Liver (tissue), 3 donors: ENCODE results near the gene PLCL1.

Experiments
- ATF3 ChIP-seq: IDR thresholded peaks from 2 replicates; pipeline ENCODE4 v1.6.1; 2016; ENCODE audit warnings: antibody characterized with exemption
- CTCF ChIP-seq: fragments of 150-350 bp; IDR thresholded peaks from 2 replicates; pipeline ENCODE4 v1.5.1; 2017; ENCODE audit warnings: improper control_type of control experiment, low read depth, low read length; ENCODE audit not compliant: missing input control
- EGR1 ChIP-seq, 2 donors: IDR thresholded peaks; 2 replicates each; pipeline ENCODE4 v1.6.1; 2016 to 2018; ENCODE audit warnings: antibody characterized with exemption in 2 of 2, low read depth in 2 of 2
- FOXA1 ChIP-seq: IDR thresholded peaks from 2 replicates; pipeline ENCODE4 v1.6.1; 2016; ENCODE audit warnings: antibody characterized with exemption
- GABPA ChIP-seq, 2 donors: IDR thresholded peaks in 1 of 2; conservative IDR thresholded peaks in 1 of 2; 2 replicates each; pipeline ENCODE4 v1.6.1; 2016; ENCODE audit warnings: antibody characterized with exemption in 2 of 2, mild to moderate bottlenecking in 1 of 2, moderate library complexity in 1 of 2
- JUND ChIP-seq, 2 donors: IDR thresholded peaks; 2 replicates each; pipeline ENCODE4 v1.6.1; 2016; ENCODE audit warnings: antibody characterized with exemption in 2 of 2
- MAX ChIP-seq: IDR thresholded peaks from 2 replicates; pipeline ENCODE4 v1.6.1; 2016; ENCODE audit warnings: antibody characterized with exemption
- RAD21 ChIP-seq, 2 donors: IDR thresholded peaks; 2 replicates each; pipeline ENCODE4 v1.6.1; 2016; ENCODE audit warnings: antibody characterized with exemption in 2 of 2, mild to moderate bottlenecking in 2 of 2
- REST ChIP-seq: IDR thresholded peaks from 2 replicates; pipeline ENCODE4 v1.6.1; 2016; ENCODE audit warnings: antibody characterized with exemption, mild to moderate bottlenecking
- RXRA ChIP-seq, 2 donors: IDR thresholded peaks; 2 replicates each; pipeline ENCODE4 v1.6.1; 2017 to 2018; ENCODE audit warnings: antibody characterized with exemption in 2 of 2, mild to moderate bottlenecking in 1 of 2
- SP1 ChIP-seq: IDR thresholded peaks from 2 replicates; pipeline ENCODE4 v1.6.1; 2018; ENCODE audit warnings: antibody characterized with exemption, mild to moderate bottlenecking
- TAF1 ChIP-seq: conservative IDR thresholded peaks from 2 replicates; pipeline ENCODE4 v1.6.1; 2016; ENCODE audit warnings: antibody characterized with exemption, mild to moderate bottlenecking
- YY1 ChIP-seq: IDR thresholded peaks from 2 replicates; pipeline ENCODE4 v1.6.1; 2016; ENCODE audit warnings: antibody characterized with exemption, mild to moderate bottlenecking
- ZBTB33 ChIP-seq: IDR thresholded peaks from 2 replicates; pipeline ENCODE4 v1.6.1; 2016; ENCODE audit warnings: antibody characterized with exemption
- donor health status: healthy.
- donor health status: healthy.

GRCh38 chr2:197914778-197915177 lies 110.4 kb downstream of the PLCL1 start:
- no peak for TF ChIP-seq REST
- no peak for TF ChIP-seq CTCF
- TF ChIP-seq GABPA (IDR thresholded peaks at IDR 0.05 in 1 of 2, conservative IDR thresholded peaks at IDR 0.05 in 1 of 2) = no peak
- TF ChIP-seq RAD21 (IDR thresholded peaks at IDR 0.05) = no peak
- no peak for TF ChIP-seq TAF1
- no peak for TF ChIP-seq YY1
- TF ChIP-seq ATF3 = no peak
- TF ChIP-seq EGR1 (IDR thresholded peaks at IDR 0.05; ENCODE audit: low read depth in 2 of 2) = no peak
- TF ChIP-seq SP1 = no peak
- no peak for TF ChIP-seq MAX
- no peak for TF ChIP-seq FOXA1
- TF ChIP-seq RXRA (IDR thresholded peaks at IDR 0.05) = no peak
- no peak for TF ChIP-seq ZBTB33
- TF ChIP-seq JUND (IDR thresholded peaks at IDR 0.05) = no peak
